Activated CD8-positive, alpha-beta T cell treated with anti-CD3 and anti-CD28 coated beads for 36 hours (primary cell): Measurements from ENCODE around the gene KCNH2. TPM values are rescaled to one million over a fixed set of nuclear protein-coding genes. Genes with fewer than 3 reads are reported as not detected.

Source experiments
- ATAC-seq: fragments of 200-7000 bp; cut with Tn5 transposase; one replicate; pipeline ENCODE4 v1.10.0; 2021; ENCODE audit warnings: mild to moderate bottlenecking, moderate library complexity
- CTCF ChIA-PET: fragments of 350-600 bp; sonication (Branson Sonifier 250); formaldehyde crosslinking; loops from one replicate; lab custom pipeline; 2021; ENCODE audit warnings: antibody characterized with exemption; lab: Charles Lee
- POLR2A ChIA-PET: fragments of 350-600 bp; sonication (Branson Sonifier 250); formaldehyde crosslinking; loops from one replicate; lab custom pipeline; 2021; ENCODE audit warnings: antibody characterized with exemption; lab: Charles Lee
- DNase-seq: peaks from one replicate; pipeline ENCODE4 v3.0.0-alpha.2; 2020
- H3K27ac Mint-ChIP-seq: one replicate; pipeline ENCODE4 v1.8.0; 2021; ENCODE audit warnings: mild to moderate bottlenecking, mixed read lengths
- H3K27me3 Mint-ChIP-seq: one replicate; pipeline ENCODE4 v1.8.0; 2021; ENCODE audit warnings: mixed read lengths
- H3K36me3 Mint-ChIP-seq: one replicate; pipeline ENCODE4 v1.8.0; 2021; ENCODE audit warnings: low read depth, mixed read lengths
- H3K4me1 Mint-ChIP-seq: one replicate; pipeline ENCODE4 v1.8.0; 2021; ENCODE audit warnings: low read depth, mixed read lengths
- H3K4me3 Mint-ChIP-seq: one replicate; pipeline ENCODE4 v1.8.0; 2021; ENCODE audit warnings: mild to moderate bottlenecking, moderate library complexity, mixed read lengths
- H3K9me3 Mint-ChIP-seq: one replicate; pipeline ENCODE4 v1.8.0; 2021; ENCODE audit warnings: mixed read lengths
- intact Hi-C: fragments of 100-400 bp; cut with micrococcal nuclease; formaldehyde crosslinking; loops from one replicate; pipeline ENCODE4 v1.10.0; 2022
- total RNA-seq, 2 experiments: library from RNA; stranded (reverse); gene quantifications; one replicate each; pipeline ENCODE4 v1.2.3, GENCODE V29; 2021
- TF ChIP-seq, protein P1 (sequence below): fragments of 200-600 bp; IDR thresholded peaks from one replicate; pipeline ENCODE4 v1.8.0; 2022; ENCODE audit warnings: antibody characterized with exemption, mild to moderate bottlenecking

The KCNH2 gene
- total RNA-seq, 2 experiments from 2014 or later, result 0.23 to 0.29 TPM

DNA sequence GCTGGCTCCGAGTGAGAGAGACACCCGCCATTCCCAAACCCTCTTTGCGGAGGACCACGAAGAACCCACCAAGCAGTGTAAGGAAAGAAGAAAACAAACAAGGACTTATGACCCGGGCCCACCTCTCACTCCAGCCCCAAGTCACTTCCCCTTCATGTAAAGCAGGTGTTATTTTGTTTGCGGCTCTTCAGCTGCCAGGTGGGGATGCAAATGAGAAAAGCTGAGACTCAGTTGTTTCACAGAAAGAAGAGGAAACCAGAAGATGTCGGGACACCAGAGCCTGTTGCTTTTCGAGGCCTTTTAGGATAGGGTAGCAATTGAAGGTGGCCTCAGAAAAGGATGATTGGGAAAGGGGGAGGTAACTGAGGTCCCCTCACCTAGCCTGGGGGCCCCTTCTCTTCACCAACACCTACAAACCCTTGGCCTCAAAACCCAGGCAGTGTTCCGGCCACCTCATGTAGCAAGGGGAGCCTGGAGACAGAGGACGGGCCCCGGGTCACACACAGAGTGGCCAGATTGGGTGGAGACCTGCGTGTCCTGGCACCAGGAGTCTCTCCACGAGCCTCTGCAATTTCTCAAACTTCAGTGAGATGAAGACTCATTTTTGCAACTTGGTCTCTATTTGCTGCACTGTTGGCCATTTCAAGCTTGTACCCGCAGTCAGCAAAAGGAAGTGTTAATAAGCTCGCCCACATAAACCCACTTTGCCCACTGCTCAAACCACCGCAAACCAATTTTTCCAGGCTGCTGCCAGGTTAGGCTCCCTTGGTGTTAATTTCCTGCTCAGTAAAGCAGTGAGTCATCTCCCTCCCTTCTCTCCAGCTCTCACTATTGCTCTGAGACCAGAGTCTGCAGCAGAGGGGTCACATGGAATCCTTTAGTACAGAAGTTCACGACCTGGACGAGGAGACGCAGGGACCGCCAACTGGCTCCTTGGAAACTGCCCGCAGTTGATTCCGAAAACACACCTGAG is 80.3 kb downstream of the KCNH2 start:
- Mint-ChIP-seq H3K27ac (no peak overlapping the region), H3K9me3 (no peaks in the 10 kb centered on the region), H3K27me3 (peaks cover 54% of the 10 kb centered on the region), H3K36me3 (no peaks in the 10 kb centered on the region), H3K4me1 (peaks cover 14% of the 10 kb centered on the region), H3K4me3 (no peak overlapping the region)
- ATAC-seq (peak; percentile 75), DNase-seq (peak; percentile 62)
- ChIA-PET POLR2A (interaction anchor here (0.7 to 1.1 kb wide), 4 partner anchors 20 to 185 kb away, joined by 3 to 4 read pairs (median 4); no protein-coding TSS in a partner anchor), CTCF (interaction anchor here (0.6 to 3.0 kb wide), 61 partner anchors 8 to 541 kb away, joined by 3 to 48 read pairs (median 5); partner anchors contain the start of genes AOC1 and NOS3)
- intact Hi-C loops, result loop anchor here (2.0 to 5.0 kb wide), 2 partner anchors 40 to 91 kb away; no protein-coding TSS in a partner anchor
- TF ChIP-seq, protein P1, sequence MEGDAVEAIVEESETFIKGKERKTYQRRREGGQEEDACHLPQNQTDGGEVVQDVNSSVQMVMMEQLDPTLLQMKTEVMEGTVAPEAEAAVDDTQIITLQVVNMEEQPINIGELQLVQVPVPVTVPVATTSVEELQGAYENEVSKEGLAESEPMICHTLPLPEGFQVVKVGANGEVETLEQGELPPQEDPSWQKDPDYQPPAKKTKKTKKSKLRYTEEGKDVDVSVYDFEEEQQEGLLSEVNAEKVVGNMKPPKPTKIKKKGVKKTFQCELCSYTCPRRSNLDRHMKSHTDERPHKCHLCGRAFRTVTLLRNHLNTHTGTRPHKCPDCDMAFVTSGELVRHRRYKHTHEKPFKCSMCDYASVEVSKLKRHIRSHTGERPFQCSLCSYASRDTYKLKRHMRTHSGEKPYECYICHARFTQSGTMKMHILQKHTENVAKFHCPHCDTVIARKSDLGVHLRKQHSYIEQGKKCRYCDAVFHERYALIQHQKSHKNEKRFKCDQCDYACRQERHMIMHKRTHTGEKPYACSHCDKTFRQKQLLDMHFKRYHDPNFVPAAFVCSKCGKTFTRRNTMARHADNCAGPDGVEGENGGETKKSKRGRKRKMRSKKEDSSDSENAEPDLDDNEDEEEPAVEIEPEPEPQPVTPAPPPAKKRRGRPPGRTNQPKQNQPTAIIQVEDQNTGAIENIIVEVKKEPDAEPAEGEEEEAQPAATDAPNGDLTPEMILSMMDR, result no peak

DNA sequence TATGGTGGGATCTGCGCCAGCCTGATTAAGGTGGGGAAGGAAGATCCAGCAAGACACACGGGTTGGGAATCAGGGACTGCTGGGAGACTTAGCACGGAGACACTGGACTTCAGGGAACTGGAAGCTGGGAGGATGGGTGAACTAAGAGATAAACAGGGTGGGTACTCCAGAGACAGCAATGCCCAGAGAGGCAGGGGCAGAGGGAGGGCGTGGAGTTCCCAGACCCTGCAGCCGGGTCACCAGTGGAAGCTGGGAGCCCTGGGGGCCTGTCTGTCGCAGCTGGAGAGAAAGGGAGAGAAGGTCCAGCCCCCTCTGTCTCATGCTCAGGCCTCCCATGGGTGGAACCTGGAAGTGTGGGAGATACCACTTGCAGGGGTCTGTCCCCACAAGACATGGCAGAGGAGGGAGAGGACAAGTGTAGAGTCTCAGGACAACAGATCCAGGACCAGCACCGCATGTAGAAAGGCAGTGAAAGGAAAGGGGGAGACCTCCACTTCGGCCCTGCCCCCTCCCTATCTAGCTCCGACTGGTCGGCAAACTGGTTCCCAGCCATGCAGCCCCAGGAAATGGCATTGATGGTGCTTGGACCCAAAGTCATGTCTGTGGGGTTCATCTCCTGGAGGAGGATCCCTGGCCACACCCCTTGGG is 81.4 kb downstream of the KCNH2 start:
- TF ChIP-seq, protein P1, result no peak
- ChIA-PET CTCF (interaction anchor here (2.3 kb wide), 1 partner anchor 113 kb away, joined by 22 read pairs; no protein-coding TSS in a partner anchor), POLR2A (interaction anchor here (0.7 kb wide), 1 partner anchor 184 kb away, joined by 3 read pairs; no protein-coding TSS in a partner anchor)
- H3K4me1 Mint-ChIP-seq, result peaks cover 14% of the 10 kb centered on the region
- no peak for DNase-seq
- H3K4me3 Mint-ChIP-seq, result no peak overlapping the region
- H3K9me3 Mint-ChIP-seq, result no peaks in the 10 kb centered on the region
- peaks cover 44% of the 10 kb centered on the region for H3K27me3 Mint-ChIP-seq
- H3K27ac Mint-ChIP-seq, result no peak overlapping the region
- H3K36me3 Mint-ChIP-seq, result no peaks in the 10 kb centered on the region
- no peak for ATAC-seq
- intact Hi-C loops, result loop anchor here (5.0 kb wide), 1 partner anchor 41 kb away; no protein-coding TSS in a partner anchor

DNA sequence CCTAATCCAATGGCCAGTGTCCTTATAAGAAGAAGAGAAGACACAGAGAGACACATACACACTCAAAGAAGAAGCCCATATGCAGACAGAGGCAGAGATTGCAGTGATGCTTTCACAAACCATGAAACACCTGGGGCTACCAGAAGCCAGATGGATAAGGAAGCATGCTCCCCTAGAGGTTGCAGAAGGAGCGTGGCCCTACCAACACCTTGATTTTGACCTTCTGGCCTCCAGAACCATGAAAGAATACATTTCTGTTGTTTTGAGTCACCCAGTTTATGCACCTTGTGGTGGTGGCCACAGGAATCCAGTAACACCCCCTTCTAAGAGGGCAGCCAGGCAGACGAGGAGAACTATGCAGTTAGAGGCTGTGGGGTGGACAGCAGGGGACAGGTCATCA is 82.3 kb downstream of the KCNH2 start:
- TF ChIP-seq, protein P1, result no peak
- intact Hi-C loops, result loop anchor here (5.0 kb wide), 1 partner anchor 41 kb away; no protein-coding TSS in a partner anchor
- Mint-ChIP-seq H3K9me3 (no peaks in the 10 kb centered on the region), H3K27me3 (peaks cover 39% of the 10 kb centered on the region), H3K4me3 (no peak overlapping the region), H3K4me1 (peaks cover 14% of the 10 kb centered on the region), H3K36me3 (no peaks in the 10 kb centered on the region), H3K27ac (no peak overlapping the region)
- ATAC-seq (no peak), DNase-seq (no peak)
- POLR2A ChIA-PET, result no interaction called here
- CTCF ChIA-PET, result no interaction called here

Other genes starting within 250 kb of the KCNH2 start
- gene GIMAP5, start 240.9 kb downstream of the KCNH2 start, total RNA-seq, result 10 to 100 TPM; 37.6 to 40.7 TPM
- not detected for gene TMEM176B, start 178.0 kb downstream of the KCNH2 start, total RNA-seq
- gene TMEM176A, start 177.6 kb downstream of the KCNH2 start, total RNA-seq, result not detected
- not detected for gene AOC1, start 125.8 kb downstream of the KCNH2 start, total RNA-seq
- 1 to 10 TPM; 5.4 to 6.2 TPM for gene NOS3, start 12.7 kb upstream of the KCNH2 start, total RNA-seq
- gene ATG9B, start 46.2 kb upstream of the KCNH2 start, total RNA-seq, result 10 to 100 TPM; 12.6 to 14.0 TPM
- 10 to 100 TPM; 41.4 to 47.5 TPM for gene ABCB8, start 50.1 kb upstream of the KCNH2 start, total RNA-seq
- gene ASIC3, start 70.2 kb upstream of the KCNH2 start, total RNA-seq, result 1 to 10 TPM; 3.7 to 5.8 TPM
- gene CDK5, start 79.6 kb upstream of the KCNH2 start, total RNA-seq, result 10 to 100 TPM in 1 of 2 experiments, 1 to 10 TPM in 1; 9.9 to 10.4 TPM
- 10 to 100 TPM; 42.7 to 46.1 TPM for gene SLC4A2, start 81.3 kb upstream of the KCNH2 start, total RNA-seq
- 10 to 100 TPM; 54.0 to 59.4 TPM for gene FASTK, start 102.5 kb upstream of the KCNH2 start, total RNA-seq
- gene TMUB1, start 105.2 kb upstream of the KCNH2 start, total RNA-seq, result 10 to 100 TPM; 59.7 to 64.2 TPM
- 10 to 100 TPM; 20.6 to 22.0 TPM for gene AGAP3, start 108.2 kb upstream of the KCNH2 start, total RNA-seq
- gene GBX1, start 189.4 kb upstream of the KCNH2 start, total RNA-seq, result not detected
- not detected for gene ASB10, start 208.9 kb upstream of the KCNH2 start, total RNA-seq
- not detected for gene H2BK1, start 232.2 kb upstream of the KCNH2 start, total RNA-seq
- gene ABCF2, start 248.9 kb upstream of the KCNH2 start, total RNA-seq, result 10 to 100 TPM; 48.1 to 56.2 TPM